Tibial nerve (tissue), 4 donors: Measurements from ENCODE around the gene KPNA3.

Source experiments
- CTCF ChIP-seq, 5 experiments: fragments of 200-600 bp in 3 of 5; fragments of 450-650 bp in 2 of 5; sonication (generic) in 3 of 5; IDR thresholded peaks; one replicate each; pipeline ENCODE4 v1.5.1; 2016 to 2019; ENCODE audit warnings: antibody characterized with exemption in 5 of 5, mild to moderate bottlenecking in 3 of 5, moderate library complexity in 2 of 5
- EP300 ChIP-seq, 2 donors: sonication (generic); formaldehyde crosslinking; IDR thresholded peaks; one replicate each; pipeline ENCODE4 v1.6.1; 2017; ENCODE audit warnings: antibody characterized with exemption in 2 of 2, mild to moderate bottlenecking in 1 of 2
- POLR2A ChIP-seq, 2 donors: fragments of 450-650 bp; IDR thresholded peaks; one replicate each; pipeline ENCODE4 v1.6.1; 2017; ENCODE audit warnings: antibody characterized with exemption in 2 of 2, mild to moderate bottlenecking in 2 of 2, moderate library complexity in 2 of 2

GRCh38 chr13:49774376-49775005 is 18.0 kb downstream of the KPNA3 start:
- TF ChIP-seq POLR2A (IDR thresholded peaks at IDR 0.05) (no peak), CTCF (IDR thresholded peaks at IDR 0.05) (no peak), EP300 (IDR thresholded peaks at IDR 0.05) (no peak)
